Pulmonary artery endothelial cell (primary cell): ENCODE results near the gene TTLL13. TPM values are rescaled to one million over a fixed set of nuclear protein-coding genes. Genes with fewer than 3 reads are reported as not detected.

Experiments used
- DNase-seq: peaks from one replicate; pipeline ENCODE4 v3.0.0-alpha.2; 2011; ENCODE audit warnings: low read depth, low spot score
- total RNA-seq: library from RNA; depleted of rRNA; stranded (reverse); fragments of >200 nt; gene quantifications from 2 replicates; pipeline ENCODE4 v1.2.3, GENCODE V29; 2014

Gene TTLL13, protein sequence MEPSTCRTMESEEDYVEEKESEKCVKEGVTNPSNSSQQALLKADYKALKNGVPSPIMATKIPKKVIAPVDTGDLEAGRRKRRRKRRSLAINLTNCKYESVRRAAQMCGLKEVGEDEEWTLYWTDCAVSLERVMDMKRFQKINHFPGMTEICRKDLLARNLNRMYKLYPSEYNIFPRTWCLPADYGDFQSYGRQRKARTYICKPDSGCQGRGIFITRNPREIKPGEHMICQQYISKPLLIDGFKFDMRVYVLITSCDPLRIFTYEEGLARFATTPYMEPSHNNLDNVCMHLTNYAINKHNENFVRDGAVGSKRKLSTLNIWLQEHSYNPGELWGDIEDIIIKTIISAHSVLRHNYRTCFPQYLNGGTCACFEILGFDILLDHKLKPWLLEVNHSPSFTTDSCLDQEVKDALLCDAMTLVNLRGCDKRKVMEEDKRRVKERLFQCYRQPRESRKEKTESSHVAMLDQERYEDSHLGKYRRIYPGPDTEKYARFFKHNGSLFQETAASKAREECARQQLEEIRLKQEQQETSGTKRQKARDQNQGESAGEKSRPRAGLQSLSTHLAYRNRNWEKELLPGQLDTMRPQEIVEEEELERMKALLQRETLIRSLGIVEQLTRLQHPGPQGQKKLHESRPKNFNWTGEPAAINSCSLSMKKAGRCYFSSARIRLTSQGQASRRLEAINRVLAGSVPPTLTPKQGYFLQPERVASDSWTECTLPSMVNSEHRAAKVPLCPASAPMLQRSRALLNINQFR
- 0.04 TPM in 1 of 2 replicates, not detected in the other for total RNA-seq

DNA sequence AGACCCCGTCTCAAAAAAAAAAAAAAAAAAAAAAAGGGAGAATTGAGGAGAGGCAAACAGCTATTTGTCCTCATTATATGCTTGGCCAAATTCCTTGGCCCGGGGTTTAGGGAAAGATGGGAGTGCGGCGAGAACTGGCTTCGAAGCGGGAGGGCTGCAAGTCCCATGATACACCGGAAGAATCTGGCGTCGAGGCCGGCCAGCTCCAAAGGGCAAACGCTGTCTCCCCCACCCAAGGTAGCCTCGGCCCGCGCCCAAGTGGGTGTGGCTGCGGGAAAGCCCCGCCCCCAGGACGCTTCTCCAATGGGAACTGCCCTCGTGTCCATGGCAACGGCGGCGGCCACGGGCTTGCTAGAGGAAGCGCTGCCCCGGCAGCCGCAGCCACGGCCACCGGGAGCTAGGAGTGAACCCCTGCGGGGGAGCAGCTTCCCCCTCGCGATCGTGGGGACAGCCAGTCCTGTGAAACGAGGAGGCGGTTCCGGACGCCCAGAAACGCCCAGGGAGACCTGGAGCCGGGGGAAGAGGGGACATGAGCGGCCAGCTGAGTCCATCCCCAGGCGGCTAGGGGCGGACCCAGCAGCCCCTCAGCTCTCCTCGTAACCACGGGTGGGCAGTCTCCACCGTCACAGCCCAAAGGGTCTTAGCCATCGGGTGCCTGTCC is at the start of gene TTLL13:
TSS of gene TTLL13 (plus strand) at position 354 of the 661 bp plus-strand sequence. CDS start 1,075 bp downstream, outside the sequence.
- no peak for DNase-seq

DNA sequence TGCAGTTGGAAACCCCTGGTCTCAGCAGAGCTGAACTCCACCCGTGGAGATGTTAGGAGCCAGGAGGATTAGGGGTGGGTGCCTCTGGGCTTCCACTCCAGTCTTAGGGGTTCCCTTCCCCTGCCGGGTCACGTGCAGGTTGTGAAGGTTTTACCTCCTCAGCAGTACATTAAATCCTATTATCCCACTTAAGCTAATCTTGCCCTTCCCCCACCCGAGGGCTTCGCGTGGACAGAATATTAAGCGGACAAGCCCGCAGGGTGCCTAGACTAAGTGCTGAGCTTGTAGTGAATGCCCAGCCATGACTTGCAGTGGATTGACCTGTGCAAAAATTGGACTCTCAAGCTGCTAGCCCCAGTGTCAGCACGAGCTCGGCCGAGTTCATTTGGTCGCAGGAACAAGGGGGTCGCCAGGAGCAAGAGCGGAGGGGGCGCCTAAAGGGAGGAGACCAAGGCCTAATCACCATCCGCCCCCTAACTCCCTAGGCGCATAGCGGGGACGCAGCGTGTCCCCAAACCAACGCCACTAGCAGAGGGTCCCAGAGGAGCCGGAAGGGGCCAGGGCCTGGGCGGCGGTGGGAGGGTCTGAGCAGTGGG is 48.7 kb upstream of the TTLL13 start:
- DNase-seq, result no peak

DNA sequence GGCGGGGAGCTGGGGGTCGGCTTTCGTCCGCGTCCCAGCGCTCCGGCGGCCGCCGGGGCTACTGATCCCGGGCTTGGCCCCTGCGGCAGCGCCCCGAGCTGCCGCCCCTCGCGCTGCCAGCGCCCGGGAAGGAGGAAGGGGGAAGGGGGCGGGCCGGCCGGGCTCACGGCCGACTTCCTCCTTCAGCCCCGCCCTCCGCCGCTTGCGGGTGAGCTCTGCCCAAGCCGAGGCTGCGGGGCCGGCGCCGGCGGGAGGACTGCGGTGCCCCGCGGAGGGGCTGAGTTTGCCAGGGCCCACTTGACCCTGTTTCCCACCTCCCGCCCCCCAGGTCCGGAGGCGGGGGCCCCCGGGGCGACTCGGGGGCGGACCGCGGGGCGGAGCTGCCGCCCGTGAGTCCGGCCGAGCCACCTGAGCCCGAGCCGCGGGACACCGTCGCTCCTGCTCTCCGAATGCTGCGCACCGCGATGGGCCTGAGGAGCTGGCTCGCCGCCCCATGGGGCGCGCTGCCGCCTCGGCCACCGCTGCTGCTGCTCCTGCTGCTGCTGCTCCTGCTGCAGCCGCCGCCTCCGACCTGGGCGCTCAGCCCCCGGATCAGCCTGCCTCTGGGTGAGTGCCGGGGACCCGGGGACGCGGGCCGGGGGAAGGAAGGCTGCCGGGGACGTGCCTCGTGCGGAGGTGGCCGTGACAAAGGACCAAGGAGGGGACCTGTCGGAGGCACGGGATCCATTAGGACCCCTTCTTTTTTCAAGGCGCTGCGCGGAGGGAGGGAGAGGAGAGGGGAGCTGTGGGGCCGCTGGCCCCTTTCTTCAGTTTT is 48.0 kb upstream of the TTLL13 start, which contains the start of gene SEMA4B:
TSS of gene SEMA4B (plus strand) at position 201 of the 814 bp plus-strand sequence. CDS start at position 450, 249 bp downstream.
- no peak for DNase-seq

DNA sequence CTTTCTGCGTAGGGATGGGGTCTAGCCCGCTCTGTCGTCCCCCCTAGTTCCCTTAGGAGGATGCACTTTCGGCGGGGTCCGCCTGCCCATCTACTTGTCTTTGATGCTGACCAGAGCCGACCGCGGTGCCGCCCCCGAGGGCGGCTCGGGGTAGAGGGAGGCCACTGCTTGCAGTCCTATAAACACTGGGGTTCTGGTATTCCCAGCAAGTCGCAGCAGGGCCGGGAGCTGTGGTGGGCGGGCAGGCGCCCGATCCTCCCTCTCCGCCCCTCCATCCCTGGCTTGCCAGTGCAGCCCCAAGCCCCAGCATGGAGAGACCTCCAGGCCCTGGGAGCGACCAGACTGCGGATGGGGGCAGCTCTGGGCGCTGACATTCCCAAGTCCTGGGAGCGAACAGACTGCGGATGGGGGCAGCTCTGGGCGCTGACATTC is 47.4 kb upstream of the TTLL13 start:
- no peak for DNase-seq

DNA sequence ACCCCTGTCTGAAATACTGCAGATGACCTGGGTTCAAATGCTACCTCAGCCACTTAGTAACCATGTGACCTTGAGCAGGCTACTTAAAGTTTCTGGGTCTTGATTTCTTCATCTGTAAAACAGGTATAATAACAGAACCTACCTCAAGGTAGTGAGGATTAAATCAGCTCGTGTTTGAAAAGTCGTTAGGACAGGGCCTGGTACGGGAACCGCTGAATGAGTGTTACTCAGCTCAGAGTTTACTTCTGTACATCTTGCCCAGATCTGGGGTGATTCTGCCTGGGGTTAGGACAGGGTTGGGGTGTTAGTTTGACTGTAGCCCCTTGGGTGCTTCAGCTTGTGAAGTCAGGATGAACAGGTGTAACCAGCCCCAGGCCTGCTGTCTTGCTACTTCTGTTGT is 46.4 kb upstream of the TTLL13 start:
- DNase-seq, result no peak

DNA sequence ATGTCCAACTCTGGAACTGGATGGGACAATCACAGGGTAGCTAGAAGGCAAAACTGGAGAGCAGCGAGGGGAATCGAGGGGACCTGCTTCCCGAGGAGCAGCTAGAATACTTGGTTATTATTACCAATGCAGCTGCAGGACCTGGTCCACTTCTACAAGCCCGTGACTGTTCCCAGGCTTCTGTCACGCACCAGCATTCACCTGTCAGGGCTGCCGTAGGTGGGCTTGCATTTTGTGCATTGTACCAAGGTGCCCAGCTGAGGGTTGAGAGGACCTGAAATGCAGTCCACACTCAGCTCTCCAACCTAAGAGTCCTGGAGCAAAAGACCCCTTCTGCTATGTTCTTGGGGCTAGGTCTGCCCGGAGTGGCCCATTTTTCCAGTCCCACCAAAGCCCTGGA is 45.9 kb upstream of the TTLL13 start:
- no peak for DNase-seq

DNA sequence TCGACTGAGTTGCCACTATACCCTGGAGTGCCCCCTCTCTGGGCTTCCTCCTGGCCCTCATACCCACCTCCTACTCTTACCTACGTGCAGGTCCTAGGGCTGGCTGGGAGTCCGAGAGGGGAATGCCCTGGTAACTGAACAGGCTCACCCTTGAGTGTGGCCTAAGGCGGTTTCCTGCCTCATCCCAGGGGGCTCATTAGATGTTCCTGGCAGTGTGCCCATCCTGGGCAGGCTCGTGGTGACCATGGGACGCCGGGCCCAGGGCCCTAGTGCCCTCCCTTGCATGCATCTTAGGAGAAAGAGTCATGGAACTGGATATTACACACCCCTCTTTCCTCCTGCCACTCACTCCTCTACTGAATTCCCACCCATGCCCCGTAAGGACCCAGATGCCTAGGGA is 45.4 kb upstream of the TTLL13 start:
- no peak for DNase-seq

DNA sequence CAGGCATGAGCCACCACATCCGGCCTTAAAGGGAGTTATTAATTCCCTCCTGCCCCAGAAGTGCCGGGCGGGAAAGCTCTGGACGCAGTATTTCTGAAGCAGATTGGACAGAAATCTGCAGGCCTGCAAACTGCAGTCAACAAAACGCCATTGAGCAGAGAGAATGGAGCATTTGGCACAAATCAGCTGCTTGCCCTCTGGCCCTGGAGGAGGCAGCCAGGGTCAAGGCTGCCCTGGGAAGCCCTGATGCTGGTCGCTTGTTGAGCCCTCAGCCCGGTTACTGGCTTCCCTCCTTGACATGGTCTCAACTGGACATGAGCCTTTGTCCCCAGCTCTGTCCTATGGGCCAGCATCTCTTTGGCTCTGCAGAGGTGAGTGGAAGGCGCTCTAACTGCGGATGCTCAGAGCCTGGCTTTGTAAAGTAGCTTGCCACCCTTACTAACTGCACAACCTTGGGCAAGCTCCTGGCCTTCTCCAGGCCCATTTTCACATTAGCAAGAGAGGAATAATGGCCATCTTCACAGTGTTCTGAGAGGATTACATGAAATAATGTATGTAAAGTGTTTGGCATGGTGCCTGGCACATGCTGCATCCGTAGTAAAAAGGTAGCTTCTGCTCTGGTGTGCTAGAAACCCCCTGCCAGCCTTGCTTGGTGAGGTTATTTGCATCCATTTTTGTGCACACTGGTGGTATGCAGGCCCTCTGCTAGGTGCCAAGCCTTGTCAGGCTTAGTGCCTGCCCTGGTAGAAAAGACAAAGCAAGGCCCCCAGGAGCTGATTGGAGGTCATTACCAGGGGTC is 44.1 kb upstream of the TTLL13 start:
- DNase-seq, result no peak

DNA sequence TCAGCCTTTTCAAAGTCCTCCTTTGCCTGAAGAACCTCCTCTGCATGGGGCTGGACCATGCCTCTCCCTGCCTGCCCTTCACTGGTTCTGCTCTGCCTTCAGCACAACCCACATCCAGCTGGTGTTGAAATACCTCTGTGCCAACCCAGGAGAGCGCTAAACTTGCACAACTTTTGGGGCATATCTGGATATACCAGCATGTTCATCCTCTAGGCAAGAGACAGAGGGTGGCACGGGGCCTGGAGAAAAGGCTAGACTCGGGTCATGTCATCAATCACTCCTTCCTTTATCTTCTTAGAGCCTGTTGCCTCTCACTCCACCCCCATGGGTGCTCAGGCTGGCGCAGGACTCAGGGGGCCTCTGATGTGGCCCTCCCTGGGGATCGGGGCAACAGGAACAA is 43.5 kb upstream of the TTLL13 start:
- DNase-seq, result no peak

DNA sequence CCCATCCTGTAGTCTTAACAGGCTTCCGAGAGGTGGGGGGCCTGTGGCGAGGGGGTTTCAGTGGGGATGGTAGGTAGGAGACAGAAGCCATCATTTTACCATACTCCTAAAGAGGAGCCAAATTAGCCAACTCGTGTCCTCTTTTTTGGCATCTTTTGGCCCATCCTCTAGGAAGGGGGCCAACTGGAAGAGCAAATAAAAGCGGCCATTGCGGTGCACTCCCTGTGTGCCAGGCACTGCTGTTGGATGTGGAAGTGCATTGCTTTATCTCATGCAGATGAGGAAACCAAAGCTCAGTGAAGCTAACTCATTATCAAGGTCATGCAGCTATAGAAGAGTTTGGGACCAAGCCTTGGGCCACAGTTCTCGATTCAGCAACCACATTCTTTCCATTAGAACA is 42.1 kb upstream of the TTLL13 start:
- DNase-seq, result no peak

DNA sequence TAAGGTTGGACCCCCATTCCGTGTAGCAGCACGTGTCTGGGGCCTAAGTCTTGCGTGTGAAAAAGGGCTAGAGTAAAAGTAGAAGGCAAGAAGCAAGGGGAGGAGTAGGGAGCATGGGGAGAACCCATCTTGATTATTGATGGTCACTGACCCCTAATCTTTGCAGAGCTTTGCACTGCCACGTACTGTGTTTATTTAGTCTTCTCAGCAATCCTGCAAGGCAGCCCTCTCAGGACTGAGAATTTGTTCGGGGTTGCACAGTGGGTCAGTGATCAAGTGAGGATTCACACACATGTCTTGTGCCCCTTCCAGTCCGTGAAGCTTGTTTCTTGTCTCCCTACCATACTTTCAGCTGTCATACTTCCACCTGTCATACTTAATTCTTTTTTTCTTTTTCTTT is 41.0 kb upstream of the TTLL13 start:
- no peak for DNase-seq

DNA sequence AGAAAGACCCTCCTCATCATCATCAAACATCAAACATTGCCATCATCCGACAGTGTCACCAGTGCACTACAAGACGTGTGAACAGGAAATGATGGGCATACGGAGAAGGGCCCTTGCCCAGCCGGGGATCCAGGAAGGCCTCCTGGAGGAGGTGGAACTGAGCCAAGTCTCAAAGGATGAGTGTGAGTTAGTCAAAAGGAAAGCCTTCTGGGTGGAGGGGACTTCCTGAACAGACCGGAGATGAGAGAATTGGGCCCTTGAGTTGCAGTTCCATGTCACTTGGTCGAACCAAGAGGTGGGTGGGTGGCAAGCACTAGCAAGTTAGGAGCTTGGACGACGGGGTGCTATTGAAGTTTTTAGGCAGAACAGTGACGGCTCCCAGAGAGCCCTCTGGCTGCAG is 39.8 kb upstream of the TTLL13 start:
- DNase-seq, result no peak

DNA sequence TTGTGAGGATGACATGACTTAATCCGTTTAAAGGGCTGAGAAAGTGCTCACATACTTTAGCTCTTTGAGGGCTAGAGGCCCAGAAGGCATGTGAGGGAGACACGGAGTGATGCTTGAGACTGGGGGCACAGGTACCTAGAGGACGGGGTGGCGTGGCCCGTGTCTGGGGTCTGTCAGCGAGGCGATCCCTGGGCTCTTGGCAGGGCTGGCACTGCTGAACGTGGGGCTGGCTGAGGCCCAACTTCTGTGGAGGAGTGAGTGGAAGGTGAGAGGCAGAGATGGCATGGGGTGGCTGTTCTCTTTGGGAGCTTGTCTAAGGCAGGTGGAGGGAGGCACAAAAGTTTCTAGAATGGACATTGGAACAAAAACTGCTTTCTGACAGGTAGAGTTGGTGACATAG is 38.8 kb upstream of the TTLL13 start:
- no peak for DNase-seq

DNA sequence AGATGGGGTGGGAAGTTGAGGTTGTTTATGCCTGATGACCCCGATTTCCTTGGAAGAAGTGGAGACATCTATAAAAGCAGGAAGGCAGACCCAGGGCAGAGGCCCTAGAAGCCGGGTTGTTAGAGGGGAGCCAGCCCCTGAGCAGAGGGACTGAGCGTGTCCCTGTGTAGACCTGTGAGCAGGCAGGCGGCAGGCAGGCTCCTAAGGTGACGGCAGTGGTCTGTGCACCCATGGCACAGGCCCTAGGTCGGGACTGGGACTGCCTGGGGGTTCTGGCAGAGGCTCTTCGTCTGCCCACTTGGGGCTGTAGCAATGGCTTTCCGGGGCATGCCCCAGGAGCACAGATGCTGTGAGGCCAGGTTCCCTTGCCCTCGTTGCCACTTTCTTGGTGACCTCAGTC is 38.3 kb upstream of the TTLL13 start:
- no peak for DNase-seq

DNA sequence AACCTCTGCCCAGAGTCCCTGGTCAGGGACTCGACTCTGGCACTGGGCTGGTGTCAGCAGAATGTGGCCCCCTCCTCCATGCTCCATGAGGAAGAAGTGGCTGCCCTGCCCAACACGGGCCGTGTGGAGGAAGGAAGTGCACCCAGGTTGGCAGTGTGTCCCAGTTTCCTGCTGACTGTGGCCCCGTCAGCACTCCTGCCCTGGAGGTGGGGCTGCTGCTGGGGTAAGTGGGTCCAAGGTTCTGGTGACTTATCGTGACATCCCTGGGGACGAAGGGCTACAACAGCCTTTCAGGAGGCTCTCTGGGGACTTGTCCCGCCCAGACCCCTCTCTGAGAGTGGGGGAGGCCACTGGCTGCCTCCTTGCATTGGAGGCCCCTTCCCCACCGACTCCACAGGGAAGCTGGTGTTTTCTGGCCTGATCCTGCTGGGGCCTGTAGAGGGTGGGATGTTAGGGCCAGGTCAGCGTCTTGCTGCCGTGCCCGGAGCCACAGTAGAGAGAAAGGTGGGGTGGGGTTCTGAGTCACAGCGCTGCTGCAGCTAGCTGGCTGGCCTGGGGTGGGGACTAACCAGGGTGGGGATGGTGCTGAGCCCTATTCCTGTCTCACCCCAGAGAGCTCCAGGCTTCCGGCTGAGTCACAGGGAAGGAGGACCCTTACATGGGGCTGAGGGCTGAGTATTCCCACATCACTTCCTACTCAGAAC is 37.8 kb upstream of the TTLL13 start:
- DNase-seq, result no peak

DNA sequence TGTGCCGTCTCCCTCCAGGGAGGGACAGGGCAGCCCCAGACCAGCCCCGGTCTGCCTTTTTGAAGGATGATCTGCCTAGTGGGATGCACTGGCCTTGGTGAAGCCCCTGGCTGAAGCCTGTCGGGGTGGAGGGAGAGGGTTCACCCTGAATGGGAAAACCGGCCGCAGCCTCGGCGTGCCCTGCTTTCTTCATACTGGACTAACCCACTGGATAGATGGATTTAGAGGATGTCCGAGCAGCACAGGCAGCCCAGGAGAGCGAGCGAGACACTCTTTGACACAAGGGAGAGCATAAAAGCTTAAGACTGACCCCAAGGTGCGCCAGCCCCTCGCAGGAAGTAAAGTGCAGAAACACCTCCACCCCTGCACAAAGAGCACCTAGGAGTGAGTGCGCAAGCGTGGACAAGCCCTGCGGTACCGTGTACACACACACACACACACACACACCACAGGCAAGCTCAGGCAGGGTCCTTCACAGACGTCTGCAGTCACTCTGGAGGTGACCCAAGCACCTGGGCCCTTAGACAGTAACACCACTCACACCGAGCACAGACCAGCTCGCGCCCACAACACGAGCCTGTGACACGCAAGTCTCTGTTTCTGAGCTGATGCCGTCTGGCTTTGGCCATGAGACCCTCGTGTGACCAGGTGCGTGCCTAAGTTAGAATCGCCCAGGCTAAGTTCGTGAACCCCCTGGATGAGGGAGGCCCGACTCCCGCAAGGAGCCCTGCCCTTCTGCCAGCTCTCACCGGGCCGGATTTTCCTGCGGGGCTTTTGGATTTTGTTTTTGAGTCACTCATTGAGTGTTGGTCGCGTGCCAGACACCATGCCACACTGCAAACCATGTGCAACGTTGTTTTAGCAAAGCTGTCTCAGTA is 36.9 kb upstream of the TTLL13 start:
- DNase-seq, result no peak

DNA sequence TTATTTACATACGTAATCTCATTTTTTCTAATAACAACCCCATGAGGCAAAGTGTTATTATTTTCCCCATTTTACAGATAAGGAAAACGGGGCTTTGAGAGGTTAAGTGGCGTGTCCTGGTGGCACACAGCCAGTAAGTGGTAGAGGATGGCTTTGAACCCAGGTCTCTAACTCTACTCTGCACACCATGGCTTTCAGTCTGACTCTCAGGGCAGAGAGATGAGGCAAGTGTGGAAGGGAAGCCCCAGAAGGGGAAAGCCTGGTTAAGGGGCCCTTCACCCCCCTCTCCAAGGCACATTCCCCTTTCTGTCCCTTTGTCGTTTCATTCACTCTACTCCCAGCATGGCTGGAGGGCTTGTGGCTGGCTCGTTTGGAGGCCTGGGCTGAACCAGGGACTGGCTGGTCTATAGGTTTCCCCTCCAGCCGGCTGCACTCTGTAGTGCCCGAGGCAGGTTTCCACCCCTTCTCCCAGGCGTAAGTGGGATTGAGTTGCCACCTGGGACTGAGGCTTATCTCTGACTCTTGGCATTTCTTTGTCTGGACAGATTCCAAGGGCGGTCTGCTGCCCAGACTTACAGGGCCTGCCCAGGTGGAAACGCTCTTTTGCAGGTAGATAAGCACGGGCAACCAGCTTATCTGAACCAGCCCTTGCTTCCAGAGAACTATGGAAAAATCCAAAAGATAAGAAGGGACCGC is 36.1 kb upstream of the TTLL13 start:
- no peak for DNase-seq

DNA sequence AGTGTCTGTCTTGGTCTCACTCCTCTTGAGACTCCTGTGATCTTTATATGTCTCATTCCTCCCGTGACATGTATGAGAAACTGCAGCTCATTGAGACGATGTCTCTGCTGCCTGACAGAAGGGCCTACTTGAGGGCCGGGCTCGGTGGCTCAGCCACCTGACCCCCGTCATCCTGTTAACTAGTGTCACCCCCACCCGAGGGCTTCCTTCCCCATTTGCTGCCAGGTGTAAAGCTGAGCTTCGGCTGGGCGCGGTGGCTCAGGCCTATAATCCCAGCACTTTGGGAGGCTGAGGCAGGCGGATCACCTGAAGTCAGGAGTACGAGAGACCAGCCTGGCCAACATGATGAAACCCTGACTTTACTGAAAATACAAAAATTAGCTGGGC is 35.5 kb upstream of the TTLL13 start:
- DNase-seq, result no peak
